Prostate gland (tissue), 2 donors: Measurements from ENCODE around the gene PTPRD. TPM values are rescaled to one million over a fixed set of nuclear protein-coding genes. Genes with fewer than 3 reads are reported as not detected.

ENCODE experiments used
- DNase-seq: peaks from one replicate; pipeline ENCODE4 v3.0.0-alpha.2; 2019; ENCODE audit warnings: low spot score
- H3K27ac ChIP-seq, 2 donors: fragments of 200-600 bp; sonication (generic); 2 replicates each; pipeline ENCODE4 v1.5.1; 2017 to 2019
- H3K27me3 ChIP-seq: fragments of 200-600 bp; sonication (generic); replicated peaks from 2 replicates; pipeline ENCODE4 v1.5.1; 2019; ENCODE audit not compliant: insufficient read depth
- H3K36me3 ChIP-seq, 2 donors: fragments of 200-600 bp; sonication (generic); 1 replicate in 1 of 2; 2 replicates in 1 of 2; pipeline versions ENCODE4 v1.5.1 to v1.8.1; 2017 to 2019
- H3K4me1 ChIP-seq: fragments of 200-600 bp; sonication (generic); replicated peaks from 2 replicates; pipeline ENCODE4 v1.5.1; 2019
- H3K4me3 ChIP-seq, 2 donors: fragments of 200-600 bp; sonication (generic); 2 replicates each; pipeline ENCODE4 v1.5.1; 2017 to 2019
- H3K9me3 ChIP-seq: fragments of 200-600 bp; sonication (generic); 2 replicates; pipeline ENCODE4 v1.5.1; 2017
- POLR2A ChIP-seq: fragments of 450-650 bp; IDR thresholded peaks from one replicate; pipeline ENCODE4 v1.6.1; 2016; ENCODE audit warnings: antibody characterized with exemption, mild to moderate bottlenecking
- POLR2AphosphoS5 ChIP-seq: sonication (generic); formaldehyde crosslinking; IDR thresholded peaks from one replicate; pipeline ENCODE4 v1.6.1; 2017; ENCODE audit warnings: antibody characterized with exemption
- WGBS: methylation state at CpG from one replicate; pipeline ENCODE4 v1.1.5; 2018; 5-methylcytosine and 5-hydroxymethylcytosine counted together
- intact Hi-C: fragments of 100-400 bp; cut with DNase I; formaldehyde crosslinking; loops from one replicate; pipeline ENCODE4 v1.14.2; 2022
- total RNA-seq, 2 donors: library from RNA; depleted of rRNA; stranded (reverse); fragments of >200 nt; gene quantifications; one replicate each; pipeline ENCODE4 v1.1.0, GENCODE V29; 2016
- TF ChIP-seq, protein P1 (sequence below), 4 experiments: fragments of 200-600 bp in 2 of 4; fragments of 450-650 bp in 2 of 4; sonication (generic) in 2 of 4; IDR thresholded peaks; 1 replicate in 3 of 4; 2 replicates in 1 of 4; pipeline ENCODE4 v1.5.1; 2016 to 2019; ENCODE audit warnings: antibody characterized with exemption in 4 of 4, mild to moderate bottlenecking in 2 of 4, moderate library complexity in 2 of 4

Gene PTPRD
- total RNA-seq, 2 donors from 2014 or later = 5.8 to 23.1 TPM

- Histone ChIP-seq H3K4me3 (no peak overlapping the region), H3K27me3 (no peaks in the 10 kb centered on the region), H3K27ac (no peak overlapping the region), H3K4me1 (no peaks in the 10 kb centered on the region), H3K9me3 (no peaks in the 10 kb centered on the region), H3K36me3 (no peaks in the 10 kb centered on the region)
- 93% methylated on average over 6 of the region's 6 CpGs for WGBS
- intact Hi-C loops = no loop called here
- TF ChIP-seq, protein P1, sequence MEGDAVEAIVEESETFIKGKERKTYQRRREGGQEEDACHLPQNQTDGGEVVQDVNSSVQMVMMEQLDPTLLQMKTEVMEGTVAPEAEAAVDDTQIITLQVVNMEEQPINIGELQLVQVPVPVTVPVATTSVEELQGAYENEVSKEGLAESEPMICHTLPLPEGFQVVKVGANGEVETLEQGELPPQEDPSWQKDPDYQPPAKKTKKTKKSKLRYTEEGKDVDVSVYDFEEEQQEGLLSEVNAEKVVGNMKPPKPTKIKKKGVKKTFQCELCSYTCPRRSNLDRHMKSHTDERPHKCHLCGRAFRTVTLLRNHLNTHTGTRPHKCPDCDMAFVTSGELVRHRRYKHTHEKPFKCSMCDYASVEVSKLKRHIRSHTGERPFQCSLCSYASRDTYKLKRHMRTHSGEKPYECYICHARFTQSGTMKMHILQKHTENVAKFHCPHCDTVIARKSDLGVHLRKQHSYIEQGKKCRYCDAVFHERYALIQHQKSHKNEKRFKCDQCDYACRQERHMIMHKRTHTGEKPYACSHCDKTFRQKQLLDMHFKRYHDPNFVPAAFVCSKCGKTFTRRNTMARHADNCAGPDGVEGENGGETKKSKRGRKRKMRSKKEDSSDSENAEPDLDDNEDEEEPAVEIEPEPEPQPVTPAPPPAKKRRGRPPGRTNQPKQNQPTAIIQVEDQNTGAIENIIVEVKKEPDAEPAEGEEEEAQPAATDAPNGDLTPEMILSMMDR (IDR thresholded peaks at IDR 0.05) = no peak
- TF ChIP-seq POLR2AphosphoS5 (no peak), POLR2A (no peak)
- DNase-seq = no peak
Measured at GRCh38 chr9:8647824-8648223, 1965.0 kb downstream of the PTPRD start.

DNA sequence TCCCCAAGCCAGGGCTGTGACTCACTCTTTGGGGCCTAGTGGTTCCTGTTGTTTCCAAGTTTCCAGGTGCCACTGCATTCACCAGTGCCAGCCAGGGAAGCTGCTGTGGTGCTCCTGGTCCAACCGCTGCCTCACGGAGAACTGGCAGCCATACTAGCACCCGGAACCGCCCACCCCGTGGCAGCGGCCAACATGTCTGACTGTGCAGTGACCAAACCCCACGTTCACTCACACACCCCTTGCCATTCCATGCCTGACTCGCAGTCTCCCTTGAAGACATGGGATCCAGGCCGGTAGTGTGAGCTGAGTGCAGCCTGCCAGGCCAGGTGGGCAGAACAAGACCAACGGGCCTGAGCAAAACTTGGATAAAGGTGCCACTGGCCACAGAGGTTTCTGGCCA lies 1968.2 kb downstream of the PTPRD start:
- H3K9me3 ChIP-seq = no peaks in the 10 kb centered on the region
- no peaks in the 10 kb centered on the region for H3K27me3 ChIP-seq
- H3K36me3 ChIP-seq = no peaks in the 10 kb centered on the region
- H3K27ac ChIP-seq = no peak overlapping the region
- intact Hi-C loops = no loop called here
- no peaks in the 10 kb centered on the region for H3K4me1 ChIP-seq
- WGBS = 90% methylated on average over 10 of the region's 10 CpGs
- TF ChIP-seq, protein P1 (IDR thresholded peaks at IDR 0.05) = no peak
- TF ChIP-seq POLR2A (no peak), POLR2AphosphoS5 (no peak)
- H3K4me3 ChIP-seq = no peak overlapping the region
- no peak for DNase-seq

- intact Hi-C loops = no loop called here
- H3K4me3 ChIP-seq = no peak overlapping the region
- H3K36me3 ChIP-seq = no peaks in the 10 kb centered on the region
- no peaks in the 10 kb centered on the region for H3K4me1 ChIP-seq
- H3K27ac ChIP-seq = no peak overlapping the region
- no peaks in the 10 kb centered on the region for H3K9me3 ChIP-seq
- no peaks in the 10 kb centered on the region for H3K27me3 ChIP-seq
- WGBS = 85% methylated on average over 5 of the region's 5 CpGs
- DNase-seq = no peak
- TF ChIP-seq, protein P1 (IDR thresholded peaks at IDR 0.05) = no peak
- TF ChIP-seq POLR2A (no peak), POLR2AphosphoS5 (no peak)
Measured at GRCh38 chr9:8643896-8644295, 1968.9 kb downstream of the PTPRD start.

DNA sequence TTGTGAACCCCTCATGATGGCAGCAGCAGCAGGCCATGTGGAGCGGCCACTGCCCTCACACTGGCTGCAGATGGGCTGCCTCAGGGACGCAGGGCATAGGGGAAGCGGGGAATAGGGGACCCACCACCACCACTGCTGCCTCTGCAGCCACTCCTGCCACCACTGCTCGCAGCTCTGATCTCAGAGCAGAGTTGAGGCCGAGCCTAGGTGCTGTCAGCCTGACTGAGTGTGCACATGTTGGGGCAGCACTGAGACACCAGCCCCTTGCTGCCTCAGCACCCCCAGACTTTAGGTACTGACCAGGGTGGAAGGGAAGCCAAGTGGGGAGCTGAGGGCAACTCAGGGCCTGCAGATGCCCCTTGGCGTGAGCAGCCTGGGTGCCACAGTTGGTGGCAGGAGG lies 1969.3 kb downstream of the PTPRD start:
- no peak for DNase-seq
- Histone ChIP-seq H3K27me3 (no peaks in the 10 kb centered on the region), H3K36me3 (no peaks in the 10 kb centered on the region), H3K9me3 (no peaks in the 10 kb centered on the region), H3K4me1 (no peaks in the 10 kb centered on the region), H3K4me3 (no peak overlapping the region), H3K27ac (no peak overlapping the region)
- TF ChIP-seq POLR2A = no peak
- no peak for TF ChIP-seq POLR2AphosphoS5
- TF ChIP-seq, protein P1 (IDR thresholded peaks at IDR 0.05) = no peak
- intact Hi-C loops = no loop called here
- 96% methylated on average over 6 of the region's 6 CpGs for WGBS

- H3K9me3 ChIP-seq = no peaks in the 10 kb centered on the region
- DNase-seq = no peak
- WGBS = 94% methylated on average over 3 of the region's 3 CpGs
Measured at GRCh38 chr9:8640761-8641160, 1972.0 kb downstream of the PTPRD start.

More at GRCh38 chr9:8640761-8641160, 1972.0 kb downstream of the PTPRD start:
- Histone ChIP-seq H3K36me3 (no peaks in the 10 kb centered on the region), H3K4me3 (no peak overlapping the region), H3K27ac (no peak overlapping the region), H3K4me1 (no peaks in the 10 kb centered on the region), H3K27me3 (no peaks in the 10 kb centered on the region)
- TF ChIP-seq POLR2AphosphoS5 (no peak), POLR2A (no peak)
- TF ChIP-seq, protein P1 (IDR thresholded peaks at IDR 0.05) = no peak
- intact Hi-C loops = no loop called here
